Choroid plexus epithelial cell (primary cell): Measurements from ENCODE around the gene ACVR1B.

Source experiments
- DNase-seq: peaks from one replicate; pipeline ENCODE4 v3.0.0-alpha.2; 2010; ENCODE audit warnings: low read depth
- H3K4me3 ChIP-seq: 2 replicates; pipeline ENCODE4 v1.5.1; 2011; ENCODE audit warnings: low read depth, mild to moderate bottlenecking, control low read depth, low read length, moderate library complexity
- TF ChIP-seq, protein P1 (sequence below): conservative IDR thresholded peaks from 2 replicates; pipeline ENCODE4 v1.5.1; 2011; ENCODE audit warnings: low read depth, mild to moderate bottlenecking, control low read depth, inconsistent platforms, low read length, moderate library complexity

ACVR1B gene

DNA sequence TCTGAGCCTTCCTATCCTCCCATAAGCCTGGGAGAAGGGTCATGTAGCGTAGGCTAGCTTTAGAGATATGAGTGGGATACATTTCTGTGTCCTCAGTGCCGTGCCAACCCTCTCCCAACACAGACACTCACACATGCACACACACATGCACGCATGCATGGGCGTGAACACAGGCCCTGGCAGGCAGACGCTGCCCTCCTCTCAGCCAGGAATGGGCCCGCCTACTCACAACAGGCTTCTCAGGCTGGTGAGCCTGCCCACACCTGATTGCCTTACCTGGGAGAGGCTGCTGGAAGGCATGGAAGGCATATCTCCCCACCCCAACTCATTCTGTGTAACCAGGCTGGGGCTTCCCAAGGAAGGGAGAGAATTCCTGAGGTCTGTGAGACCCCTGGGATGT, 12.8 kb upstream of the ACVR1B start:
- no peak for DNase-seq
- no peak overlapping the region for H3K4me3 ChIP-seq
- TF ChIP-seq, protein P1, sequence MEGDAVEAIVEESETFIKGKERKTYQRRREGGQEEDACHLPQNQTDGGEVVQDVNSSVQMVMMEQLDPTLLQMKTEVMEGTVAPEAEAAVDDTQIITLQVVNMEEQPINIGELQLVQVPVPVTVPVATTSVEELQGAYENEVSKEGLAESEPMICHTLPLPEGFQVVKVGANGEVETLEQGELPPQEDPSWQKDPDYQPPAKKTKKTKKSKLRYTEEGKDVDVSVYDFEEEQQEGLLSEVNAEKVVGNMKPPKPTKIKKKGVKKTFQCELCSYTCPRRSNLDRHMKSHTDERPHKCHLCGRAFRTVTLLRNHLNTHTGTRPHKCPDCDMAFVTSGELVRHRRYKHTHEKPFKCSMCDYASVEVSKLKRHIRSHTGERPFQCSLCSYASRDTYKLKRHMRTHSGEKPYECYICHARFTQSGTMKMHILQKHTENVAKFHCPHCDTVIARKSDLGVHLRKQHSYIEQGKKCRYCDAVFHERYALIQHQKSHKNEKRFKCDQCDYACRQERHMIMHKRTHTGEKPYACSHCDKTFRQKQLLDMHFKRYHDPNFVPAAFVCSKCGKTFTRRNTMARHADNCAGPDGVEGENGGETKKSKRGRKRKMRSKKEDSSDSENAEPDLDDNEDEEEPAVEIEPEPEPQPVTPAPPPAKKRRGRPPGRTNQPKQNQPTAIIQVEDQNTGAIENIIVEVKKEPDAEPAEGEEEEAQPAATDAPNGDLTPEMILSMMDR = no peak

DNA sequence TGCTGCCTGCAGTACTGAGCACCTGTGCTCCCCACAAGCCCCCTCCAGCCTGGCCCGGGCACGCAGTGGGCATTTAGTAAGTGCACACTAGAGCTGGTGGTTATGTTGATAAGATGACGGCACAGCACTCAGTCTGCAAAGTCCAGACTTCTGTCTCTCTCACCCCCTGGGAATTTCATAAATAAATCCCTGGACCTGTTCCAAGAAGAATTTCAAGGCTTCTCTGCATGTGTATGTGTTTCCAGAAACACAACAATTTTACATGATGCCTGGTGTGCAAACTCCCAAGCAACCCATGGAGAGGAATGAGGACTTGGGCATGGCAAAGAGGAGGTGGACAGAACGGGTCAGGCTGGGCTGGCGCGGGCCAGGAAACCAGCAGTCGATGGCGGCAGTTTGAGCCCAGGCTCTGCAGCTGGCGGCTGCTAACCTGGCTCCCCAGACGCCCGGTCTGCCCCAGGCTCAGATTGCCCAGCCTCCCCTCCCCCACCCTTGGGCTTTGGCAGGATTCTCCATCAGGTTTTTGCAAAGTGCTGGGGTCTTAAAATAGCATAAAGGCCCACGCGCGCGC, 10.4 kb upstream of the ACVR1B start:
- DNase-seq = peak; percentile 87

DNA sequence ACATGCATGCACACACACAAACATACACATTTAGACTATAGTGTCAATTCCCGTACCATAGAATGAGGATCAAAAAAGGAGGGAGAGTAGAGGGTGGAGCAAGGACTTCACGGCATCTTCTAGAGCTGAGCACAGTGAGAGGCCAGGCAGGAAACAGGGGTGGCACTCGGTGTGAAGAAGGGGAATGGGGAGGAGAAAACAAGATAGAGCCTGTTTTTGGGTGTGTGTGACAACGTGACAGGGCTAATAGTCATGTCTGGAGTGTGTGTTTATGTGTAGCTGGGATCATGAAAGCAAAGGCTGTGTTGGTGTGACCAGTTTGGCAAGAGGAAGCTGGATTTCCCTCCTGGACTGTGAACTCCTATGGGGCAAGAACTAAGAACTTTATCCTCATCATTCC, 9.9 kb upstream of the ACVR1B start:
- TF ChIP-seq, protein P1 = no peak
- no peak for DNase-seq
- H3K4me3 ChIP-seq = no peak overlapping the region

More for the DNA sequence above, 10.4 kb upstream of the ACVR1B start:
- no peak overlapping the region for H3K4me3 ChIP-seq
- TF ChIP-seq, protein P1 = no peak

DNA sequence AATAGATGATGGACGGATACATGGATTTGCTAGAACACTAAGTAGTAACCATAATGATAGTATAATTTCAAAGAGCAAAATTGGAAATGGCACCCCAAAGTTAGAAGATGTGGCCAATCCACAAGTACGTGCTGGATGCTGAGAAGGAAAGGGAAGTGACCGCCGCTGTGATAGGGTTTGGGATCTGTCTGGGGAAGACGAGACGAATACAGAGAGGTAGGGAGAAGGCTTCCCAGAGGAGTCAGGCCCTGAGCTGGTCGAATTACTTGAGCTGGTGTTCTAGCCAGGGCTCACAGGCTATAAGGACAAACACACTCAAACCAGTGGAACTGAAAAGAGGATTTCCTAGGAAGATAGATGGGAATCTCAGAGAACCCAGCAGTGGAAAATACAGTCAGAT, 9.4 kb upstream of the ACVR1B start:
- TF ChIP-seq, protein P1 = no peak
- DNase-seq = no peak
- no peak overlapping the region for H3K4me3 ChIP-seq

DNA sequence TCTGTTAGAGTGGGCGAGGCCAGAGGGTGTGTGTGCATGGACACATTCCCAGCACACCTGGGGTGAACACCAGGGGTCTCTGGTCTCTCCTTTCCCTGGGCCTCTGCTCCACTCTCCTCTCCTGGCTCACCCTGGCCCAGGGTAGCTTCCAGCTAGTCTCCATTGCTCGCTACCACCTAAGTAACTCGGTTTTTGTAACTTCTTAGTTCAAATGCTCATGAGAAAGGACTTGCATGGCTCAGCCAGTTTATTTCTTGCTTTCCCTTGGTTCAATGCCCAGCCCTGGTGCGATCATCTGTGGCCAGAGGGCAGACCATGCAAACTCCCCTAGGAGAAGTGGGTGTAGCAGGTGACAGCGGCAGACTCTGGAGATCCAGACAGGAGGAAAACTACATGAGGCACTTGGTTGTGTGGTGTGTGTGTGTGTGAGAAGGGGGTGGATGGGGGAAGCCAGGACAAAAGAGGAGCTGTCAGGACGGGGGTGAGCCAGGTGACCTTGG, 8.9 kb upstream of the ACVR1B start:
- TF ChIP-seq, protein P1 = no peak
- DNase-seq = no peak
- no peak overlapping the region for H3K4me3 ChIP-seq

DNA sequence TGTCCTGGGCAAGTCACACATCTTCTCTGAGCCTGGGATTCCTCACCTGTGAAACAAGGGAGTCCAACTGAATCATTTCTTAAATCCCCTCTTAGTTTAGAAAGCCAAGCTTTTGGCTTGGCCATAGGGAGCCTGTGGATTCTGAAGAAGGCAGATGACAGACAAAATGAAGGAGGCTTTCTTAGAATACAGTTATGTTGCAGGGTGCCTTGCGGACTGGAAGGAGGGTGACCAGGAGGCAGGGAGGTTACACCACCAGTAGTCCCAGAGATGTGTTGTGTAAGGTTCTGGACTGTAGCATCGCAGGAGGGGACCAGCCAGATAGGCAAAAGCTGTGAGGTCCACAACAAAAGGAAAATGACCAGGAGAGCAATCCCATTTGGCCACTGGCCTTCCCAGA, 8.2 kb upstream of the ACVR1B start:
- no peak for DNase-seq
- TF ChIP-seq, protein P1 = no peak
- H3K4me3 ChIP-seq = no peak overlapping the region

DNA sequence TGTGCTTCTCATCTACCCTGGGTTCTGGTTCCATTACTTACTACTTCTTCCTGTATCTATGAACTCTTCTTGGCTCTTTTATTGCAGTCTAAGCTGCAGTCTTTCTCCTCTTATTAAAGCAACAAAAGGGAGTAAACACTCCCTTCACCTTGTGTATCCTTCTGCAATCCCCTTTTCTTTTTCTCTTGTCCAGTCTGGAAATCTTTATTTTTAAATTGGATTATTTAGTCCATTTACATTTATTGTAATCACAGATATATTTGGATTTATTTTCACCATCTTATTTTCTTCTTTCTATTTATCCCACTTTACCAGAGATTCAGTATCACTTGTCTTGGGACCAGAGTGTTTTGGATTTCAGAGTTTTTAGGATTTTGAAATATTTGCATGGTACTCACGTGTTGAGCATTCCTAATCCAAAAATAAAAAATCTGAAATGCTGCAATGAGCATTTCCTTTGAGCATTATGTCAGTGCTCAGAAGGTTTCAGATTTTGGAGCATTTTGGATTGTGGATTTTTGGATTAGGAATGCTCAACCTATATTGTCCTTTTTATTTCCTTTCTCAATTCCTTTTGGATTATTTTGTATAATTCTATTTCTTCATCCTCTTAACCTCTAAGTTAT, 6.8 kb upstream of the ACVR1B start:
- TF ChIP-seq, protein P1 = no peak
- DNase-seq = no peak

More for the DNA sequence above, 6.8 kb upstream of the ACVR1B start:
- H3K4me3 ChIP-seq = no peak overlapping the region
